Loucy (cell line): ENCODE measurements around the gene KIF16B.

Experiments used
- H2AFZ ChIP-seq: fragments of 200-600 bp; sonication (generic); 2 replicates; pipeline ENCODE4 v1.6.0; 2016; ENCODE audit warnings: antibody characterized with exemption, mild to moderate bottlenecking, low read length, moderate library complexity
- H3F3A ChIP-seq: fragments of 200-600 bp; 2 replicates; pipeline ENCODE4 v1.6.0; 2016; ENCODE audit warnings: antibody characterized with exemption, low read depth, mild to moderate bottlenecking
- H3K27me3 ChIP-seq: fragments of 200-600 bp; sonication (generic); 2 replicates; pipeline ENCODE4 v1.6.1; 2014; ENCODE audit warnings: low read length, mild to moderate bottlenecking; ENCODE audit not compliant: insufficient read depth, poor library complexity, severe bottlenecking
- H3K36me3 ChIP-seq: fragments of 200-600 bp; sonication (generic); 2 replicates; pipeline ENCODE4 v1.6.1; 2016; ENCODE audit warnings: low read length; ENCODE audit not compliant: insufficient read depth
- H3K4me1 ChIP-seq: fragments of 200-600 bp; sonication (generic); 2 replicates; pipeline ENCODE4 v1.5.1; 2014; ENCODE audit warnings: low read length, mild to moderate bottlenecking; ENCODE audit not compliant: insufficient read depth, poor library complexity, severe bottlenecking
- H3K4me2 ChIP-seq: fragments of 200-600 bp; sonication (generic); 2 replicates; pipeline ENCODE4 v1.6.0; 2014; ENCODE audit warnings: antibody characterized with exemption, low read length, low read depth, mild to moderate bottlenecking; ENCODE audit not compliant: poor library complexity, severe bottlenecking
- H3K4me3 ChIP-seq: fragments of 200-600 bp; sonication (generic); 2 replicates; pipeline ENCODE4 v1.5.1; 2014; ENCODE audit warnings: low read length, mild to moderate bottlenecking, mixed read lengths; ENCODE audit not compliant: poor library complexity, severe bottlenecking
- H3K79me2 ChIP-seq: fragments of 200-600 bp; sonication (generic); 2 replicates; pipeline ENCODE4 v1.6.1; 2014; ENCODE audit warnings: low read length; ENCODE audit not compliant: insufficient read depth
- H3K9ac ChIP-seq: fragments of 200-600 bp; sonication (generic); 2 replicates; pipeline ENCODE4 v1.6.0; 2014; ENCODE audit warnings: mild to moderate bottlenecking, low read depth, low read length, moderate library complexity; ENCODE audit not compliant: poor library complexity, severe bottlenecking
- H3K9me2 ChIP-seq: fragments of 200-600 bp; sonication (generic); replicated peaks from 2 replicates; pipeline ENCODE4 v1.6.1; 2016; ENCODE audit warnings: low read depth, low read length, mixed read lengths
- H3K9me3 ChIP-seq: fragments of 200-600 bp; sonication (generic); 2 replicates; pipeline ENCODE4 v1.6.1; 2014; ENCODE audit warnings: mild to moderate bottlenecking, antibody characterized with exemption, low read length, low read depth; ENCODE audit not compliant: insufficient read depth
- H4K20me1 ChIP-seq: fragments of 200-600 bp; sonication (generic); 2 replicates; pipeline ENCODE4 v1.6.0; 2014; ENCODE audit warnings: antibody characterized with exemption, low read length, mild to moderate bottlenecking; ENCODE audit not compliant: insufficient read depth, poor library complexity, severe bottlenecking
- CTCF ChIP-seq: fragments of 200-600 bp; sonication (generic); conservative IDR thresholded peaks from 2 replicates; pipeline ENCODE4 v1.5.1; 2014; ENCODE audit warnings: mild to moderate bottlenecking, antibody characterized with exemption, low read length
- EZH2phosphoT487 ChIP-seq: fragments of 200-600 bp; IDR thresholded peaks from 2 replicates; pipeline ENCODE4 v1.6.1; 2018; ENCODE audit warnings: antibody characterized with exemption, mild to moderate bottlenecking, moderate library complexity, borderline replicate concordance

Gene KIF16B

DNA sequence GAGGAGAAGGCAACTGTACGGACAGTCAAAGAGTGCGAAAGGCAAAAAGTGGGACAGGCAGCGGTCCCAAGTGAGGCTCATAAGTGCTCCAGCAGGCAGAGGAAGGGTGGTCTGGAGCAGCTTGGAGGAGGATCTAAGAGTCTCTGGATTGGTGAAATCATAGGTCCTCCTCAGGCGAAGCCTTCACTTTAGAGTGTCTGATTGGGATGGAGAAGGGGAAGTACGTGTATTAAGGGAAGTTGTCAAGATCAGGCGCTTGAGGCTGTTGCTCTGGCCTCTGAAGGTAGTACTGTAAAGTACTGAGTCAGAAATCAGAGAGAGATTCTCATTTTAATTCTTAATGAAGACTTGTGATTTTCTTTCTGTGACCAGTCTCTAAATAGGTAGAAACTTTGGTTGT lies 185.6 kb downstream of the KIF16B start:
- Histone ChIP-seq H3K9me2 (no peaks in the 10 kb centered on the region), H3K36me3 (no peaks in the 10 kb centered on the region), H3K4me2 (no peak overlapping the region), H3F3A (no peaks in the 10 kb centered on the region), H4K20me1 (no peaks in the 10 kb centered on the region), H2AFZ (no peak overlapping the region), H3K4me3 (no peak overlapping the region), H3K9ac (no peak overlapping the region), H3K79me2 (no peaks in the 10 kb centered on the region), H3K9me3 (no peaks in the 10 kb centered on the region), H3K27me3 (no peaks in the 10 kb centered on the region), H3K4me1 (no peaks in the 10 kb centered on the region)
- no peak for TF ChIP-seq CTCF
- no peak for TF ChIP-seq EZH2phosphoT487

- no peaks in the 10 kb centered on the region for H3K4me1 ChIP-seq
- no peaks in the 10 kb centered on the region for H3K9me2 ChIP-seq
- H3K9ac ChIP-seq = no peak overlapping the region
- no peaks in the 10 kb centered on the region for H4K20me1 ChIP-seq
- no peaks in the 10 kb centered on the region for H3K9me3 ChIP-seq
- no peak overlapping the region for H2AFZ ChIP-seq
- no peaks in the 10 kb centered on the region for H3K36me3 ChIP-seq
- no peaks in the 10 kb centered on the region for H3K27me3 ChIP-seq
- TF ChIP-seq CTCF = no peak
- TF ChIP-seq EZH2phosphoT487 = no peak
- no peak overlapping the region for H3K4me2 ChIP-seq
- H3K79me2 ChIP-seq = no peaks in the 10 kb centered on the region
- no peaks in the 10 kb centered on the region for H3F3A ChIP-seq
- no peak overlapping the region for H3K4me3 ChIP-seq
These were observed 187.4 kb downstream of the KIF16B start for GRCh38 chr20:16385891-16386290.

- H3K9ac ChIP-seq = no peak overlapping the region
- H3K4me1 ChIP-seq = no peaks in the 10 kb centered on the region
- H3K4me2 ChIP-seq = no peak overlapping the region
- no peaks in the 10 kb centered on the region for H3K9me2 ChIP-seq
- no peak overlapping the region for H2AFZ ChIP-seq
- H3K9me3 ChIP-seq = no peaks in the 10 kb centered on the region
- H3K36me3 ChIP-seq = no peaks in the 10 kb centered on the region
- no peaks in the 10 kb centered on the region for H3K79me2 ChIP-seq
- TF ChIP-seq EZH2phosphoT487 = no peak
- no peak for TF ChIP-seq CTCF
- H4K20me1 ChIP-seq = no peaks in the 10 kb centered on the region
- H3K4me3 ChIP-seq = no peak overlapping the region
- no peaks in the 10 kb centered on the region for H3F3A ChIP-seq
- H3K27me3 ChIP-seq = no peaks in the 10 kb centered on the region
These were observed 187.8 kb downstream of the KIF16B start for GRCh38 chr20:16385462-16385861.
